ENCODE data around the gene YDJC.
"Not testable (repeated sequence)": the region's sequence is repeated elsewhere in the genome, so short reads cannot be mapped to it uniquely, and the experiment has no call there.

YDJC gene

GRCh38 chr22:21629255-21630149 lies at the start of gene YDJC:
Gene YDJC, minus strand, starts transcription at chr22:21630022. Its CDS starts 8 bp downstream, at chr22:21630014.
- DNase-seq, result peak; percentile 94 to 95

- no peak for DNase-seq
Measured at GRCh38 chr22:21679383-21679782, 49.6 kb upstream of the YDJC start.

GRCh38 chr22:21678842-21679241 lies 49.0 kb upstream of the YDJC start:
- DNase-seq, result not testable (repeated sequence)

- no peak for DNase-seq
Measured at GRCh38 chr22:21677606-21678443, 48.0 kb upstream of the YDJC start.

- DNase-seq, result no peak
Measured at GRCh38 chr22:21674638-21675245, 44.9 kb upstream of the YDJC start.

- no peak for DNase-seq
Measured at GRCh38 chr22:21673534-21674321, 43.9 kb upstream of the YDJC start.

- no peak for DNase-seq
Measured at GRCh38 chr22:21672107-21672629, 42.3 kb upstream of the YDJC start.

- no peak for DNase-seq
Measured at GRCh38 chr22:21669026-21669425, 39.2 kb upstream of the YDJC start.

GRCh38 chr22:21666786-21667185 lies 37.0 kb upstream of the YDJC start:
- DNase-seq, result no peak

- no peak for DNase-seq
Measured at GRCh38 chr22:21665047-21665851, 35.4 kb upstream of the YDJC start.

GRCh38 chr22:21663738-21664137 lies 33.9 kb upstream of the YDJC start:
- DNase-seq, result no peak

GRCh38 chr22:21661991-21662390 lies 32.2 kb upstream of the YDJC start:
- no peak for DNase-seq

GRCh38 chr22:21660904-21661303 lies 31.1 kb upstream of the YDJC start:
- DNase-seq, result no peak

GRCh38 chr22:21659864-21660525 lies 30.2 kb upstream of the YDJC start:
- no peak for DNase-seq

- peak; percentile 80 to 81 for DNase-seq
Measured at GRCh38 chr22:21657360-21658032, 27.7 kb upstream of the YDJC start.

- DNase-seq, result no peak
Measured at GRCh38 chr22:21657020-21657359, 27.2 kb upstream of the YDJC start.

GRCh38 chr22:21652547-21653545 lies 23.0 kb upstream of the YDJC start:
- DNase-seq, result no peak

GRCh38 chr22:21652010-21652546 lies 22.3 kb upstream of the YDJC start:
- peak; percentile 80 for DNase-seq
